Effector memory CD4-positive, alpha-beta T cell (primary cell): ENCODE data around the gene KLHDC8A.

Experiments
- DNase-seq, 3 donors: peaks; one replicate each; pipeline ENCODE4 v3.0.0-alpha.2; 2020
- H3K27ac ChIP-seq: 2 replicates; pipeline ENCODE4 v1.7.0; 2013; ENCODE audit warnings: mild to moderate bottlenecking, low read length, moderate library complexity; ENCODE audit not compliant: insufficient read depth, poor library complexity, severe bottlenecking
- H3K27me3 ChIP-seq: replicated peaks from 2 replicates; pipeline ENCODE4 v1.7.0; 2013; ENCODE audit warnings: mild to moderate bottlenecking, low read length; ENCODE audit not compliant: insufficient read depth, control insufficient read depth, poor library complexity, severe bottlenecking
- H3K36me3 ChIP-seq: 2 replicates; pipeline ENCODE4 v1.7.0; 2013; ENCODE audit warnings: mild to moderate bottlenecking, low read length, moderate library complexity; ENCODE audit not compliant: control insufficient read depth, insufficient read depth
- H3K4me1 ChIP-seq: 2 replicates; pipeline ENCODE4 v1.7.0; 2013; ENCODE audit warnings: low read length, mild to moderate bottlenecking; ENCODE audit not compliant: control insufficient read depth, insufficient read depth, poor library complexity, severe bottlenecking
- H3K4me3 ChIP-seq: 2 replicates; pipeline ENCODE4 v1.7.0; 2013; ENCODE audit warnings: low read length, low read depth, mild to moderate bottlenecking; ENCODE audit not compliant: insufficient read depth, poor library complexity, severe bottlenecking
- H3K9me3 ChIP-seq: 2 replicates; pipeline ENCODE4 v1.7.0; 2013; ENCODE audit warnings: mild to moderate bottlenecking, low read length, moderate library complexity; ENCODE audit not compliant: control insufficient read depth

KLHDC8A gene

DNA sequence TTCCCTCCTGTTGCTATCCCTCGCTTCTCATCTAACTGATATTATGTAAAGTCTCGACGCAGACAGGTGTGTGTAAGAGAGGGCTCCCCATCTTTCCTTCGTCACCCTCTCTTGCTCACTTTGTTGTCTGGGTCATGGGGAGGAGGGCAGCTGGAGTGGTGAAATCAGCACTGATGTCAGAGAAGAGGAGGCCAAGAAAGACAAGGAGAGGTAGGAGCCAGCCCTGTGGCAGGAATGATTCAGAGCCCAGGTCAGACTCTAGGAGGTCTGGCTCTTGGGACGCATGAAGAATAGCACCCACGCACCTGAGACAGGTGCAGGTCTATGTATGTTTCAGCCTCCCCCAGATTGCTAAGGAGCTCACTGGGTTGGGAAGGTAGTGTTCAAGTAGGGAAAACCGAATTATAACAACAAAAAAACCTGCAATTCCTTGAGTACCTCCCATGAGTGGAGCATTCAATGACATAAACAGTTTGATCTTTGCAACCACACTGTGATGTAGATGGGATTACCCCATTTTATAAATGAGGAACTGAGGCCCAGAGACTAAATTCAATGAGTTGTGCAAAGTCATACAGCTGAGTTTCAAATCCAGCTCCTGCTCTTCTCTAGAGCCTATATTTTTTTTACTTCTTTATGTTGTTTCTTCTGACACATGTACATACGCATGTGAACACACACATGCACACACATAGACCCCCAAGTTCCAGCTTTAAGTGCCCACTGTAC, 45.6 kb downstream of the KLHDC8A start:
- Histone ChIP-seq H3K27me3 (no peaks in the 10 kb centered on the region), H3K27ac (no peak overlapping the region), H3K36me3 (peaks cover 60% of the 10 kb centered on the region), H3K4me1 (peaks cover 30% of the 10 kb centered on the region), H3K4me3 (no peak overlapping the region), H3K9me3 (no peaks in the 10 kb centered on the region)
- DNase-seq, result no peak

- Histone ChIP-seq H3K4me1 (peaks cover 16% of the 10 kb centered on the region), H3K36me3 (peaks cover 73% of the 10 kb centered on the region)
- DNase-seq, result no peak
Measured at GRCh38 chr1:205309741-205310140, 47.0 kb downstream of the KLHDC8A start.

GRCh38 chr1:205306929-205307566, 49.7 kb downstream of the KLHDC8A start:
- Histone ChIP-seq H3K36me3 (peaks cover 95% of the 10 kb centered on the region), H3K27ac (no peak overlapping the region)

More at GRCh38 chr1:205309741-205310140, 47.0 kb downstream of the KLHDC8A start:
- H3K27ac ChIP-seq, result no peak overlapping the region
- H3K4me3 ChIP-seq, result no peak overlapping the region
- H3K27me3 ChIP-seq, result no peaks in the 10 kb centered on the region
- no peaks in the 10 kb centered on the region for H3K9me3 ChIP-seq

DNA sequence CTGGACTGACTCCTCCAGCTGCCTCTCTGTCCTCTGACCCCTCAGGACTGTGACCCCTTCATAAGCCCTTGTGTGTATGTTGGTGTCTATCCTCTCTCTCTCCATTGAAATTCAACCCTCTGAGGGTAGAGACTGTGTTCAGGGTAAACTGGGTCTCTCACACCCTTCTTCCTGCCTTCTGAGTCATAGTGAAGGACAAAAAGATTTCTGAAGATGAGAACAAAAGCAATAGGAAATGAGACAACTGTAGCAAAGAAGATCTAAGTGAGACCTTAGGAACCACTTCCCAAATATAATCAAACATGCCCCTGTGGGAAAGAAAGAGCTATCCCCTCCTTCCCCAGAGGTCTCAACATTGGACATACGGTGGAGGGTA, 52.0 kb downstream of the KLHDC8A start:
- Histone ChIP-seq H3K36me3 (peaks cover 79% of the 10 kb centered on the region), H3K9me3 (no peaks in the 10 kb centered on the region), H3K27ac (no peak overlapping the region), H3K4me3 (no peak overlapping the region), H3K27me3 (no peaks in the 10 kb centered on the region), H3K4me1 (no peaks in the 10 kb centered on the region)
- DNase-seq, result no peak

More at GRCh38 chr1:205306929-205307566, 49.7 kb downstream of the KLHDC8A start:
- Histone ChIP-seq H3K9me3 (no peaks in the 10 kb centered on the region), H3K4me3 (no peak overlapping the region), H3K4me1 (no peaks in the 10 kb centered on the region), H3K27me3 (no peaks in the 10 kb centered on the region)
- DNase-seq, result no peak

DNA sequence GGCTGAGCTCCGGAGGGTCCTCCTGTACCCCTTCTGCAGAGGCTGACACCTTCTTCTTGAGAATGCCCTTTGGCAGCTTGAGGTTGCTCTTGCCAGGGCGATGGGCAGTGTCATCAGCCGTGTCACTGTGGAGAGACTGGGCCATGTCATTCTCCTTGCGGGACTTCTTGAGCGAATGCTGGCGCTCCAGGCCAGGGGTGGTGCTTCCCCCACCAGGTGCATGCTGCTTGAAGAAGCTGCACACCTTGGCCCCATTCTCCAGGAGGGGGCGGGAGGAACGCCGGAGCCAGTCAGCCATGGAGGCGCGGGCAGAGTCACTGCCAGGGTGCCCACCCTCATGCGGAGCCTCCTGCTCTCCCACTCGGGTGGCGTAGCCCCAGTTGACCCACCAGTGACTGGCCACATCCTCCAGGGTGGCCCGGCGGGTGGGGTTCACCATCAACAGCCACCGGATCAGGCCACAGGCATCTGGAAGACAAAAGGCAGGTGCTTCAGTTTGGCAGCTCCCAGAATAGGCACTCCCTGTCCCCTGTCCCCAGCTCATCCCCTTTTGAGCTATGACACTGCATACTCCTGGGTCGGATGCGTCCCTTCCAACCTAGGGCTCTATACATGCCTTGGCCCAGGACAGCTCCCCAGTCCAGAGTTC, 52.6 kb downstream of the KLHDC8A start:
- Histone ChIP-seq H3K36me3 (peaks cover 74% of the 10 kb centered on the region), H3K27me3 (no peaks in the 10 kb centered on the region), H3K4me1 (no peaks in the 10 kb centered on the region), H3K4me3 (no peak overlapping the region), H3K9me3 (no peaks in the 10 kb centered on the region), H3K27ac (no peak overlapping the region)
- DNase-seq, result no peak

DNA sequence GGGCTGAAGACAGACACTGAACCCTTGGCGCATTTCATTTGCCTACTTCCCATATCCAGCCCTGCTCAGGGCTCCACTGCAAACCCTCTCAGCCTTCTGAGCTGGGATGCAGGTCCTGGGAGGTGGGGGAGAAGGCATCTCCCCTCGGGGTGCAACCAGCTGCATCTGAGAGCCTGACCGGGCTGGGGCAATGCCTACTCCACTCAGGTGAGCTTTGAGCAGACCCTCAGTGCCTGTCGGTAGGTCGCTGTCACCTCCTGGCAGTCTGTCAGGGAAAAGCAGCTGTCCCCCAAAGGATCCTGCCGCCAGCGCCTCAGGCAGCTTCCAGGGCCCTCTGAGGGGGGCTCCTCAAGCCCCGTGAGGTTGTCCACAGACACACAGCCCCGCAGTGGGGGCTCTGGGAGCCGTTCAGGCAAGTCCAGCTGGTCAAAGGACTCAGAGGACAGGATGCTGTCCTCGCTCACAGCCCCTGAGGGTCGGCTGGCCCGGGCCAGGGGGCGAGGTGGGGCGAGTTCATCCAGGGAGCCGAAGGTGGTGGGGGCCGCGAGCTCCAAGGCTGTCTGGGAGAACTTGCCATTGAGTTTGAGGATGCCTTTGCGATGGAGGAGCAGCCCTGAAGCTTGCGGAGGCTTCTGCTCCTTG, 53.4 kb downstream of the KLHDC8A start:
- DNase-seq, result no peak
- H3K27me3 ChIP-seq, result no peaks in the 10 kb centered on the region
- H3K4me1 ChIP-seq, result no peaks in the 10 kb centered on the region
- no peak overlapping the region for H3K27ac ChIP-seq
- no peaks in the 10 kb centered on the region for H3K9me3 ChIP-seq
- no peak overlapping the region for H3K4me3 ChIP-seq
- peaks cover 66% of the 10 kb centered on the region for H3K36me3 ChIP-seq

DNA sequence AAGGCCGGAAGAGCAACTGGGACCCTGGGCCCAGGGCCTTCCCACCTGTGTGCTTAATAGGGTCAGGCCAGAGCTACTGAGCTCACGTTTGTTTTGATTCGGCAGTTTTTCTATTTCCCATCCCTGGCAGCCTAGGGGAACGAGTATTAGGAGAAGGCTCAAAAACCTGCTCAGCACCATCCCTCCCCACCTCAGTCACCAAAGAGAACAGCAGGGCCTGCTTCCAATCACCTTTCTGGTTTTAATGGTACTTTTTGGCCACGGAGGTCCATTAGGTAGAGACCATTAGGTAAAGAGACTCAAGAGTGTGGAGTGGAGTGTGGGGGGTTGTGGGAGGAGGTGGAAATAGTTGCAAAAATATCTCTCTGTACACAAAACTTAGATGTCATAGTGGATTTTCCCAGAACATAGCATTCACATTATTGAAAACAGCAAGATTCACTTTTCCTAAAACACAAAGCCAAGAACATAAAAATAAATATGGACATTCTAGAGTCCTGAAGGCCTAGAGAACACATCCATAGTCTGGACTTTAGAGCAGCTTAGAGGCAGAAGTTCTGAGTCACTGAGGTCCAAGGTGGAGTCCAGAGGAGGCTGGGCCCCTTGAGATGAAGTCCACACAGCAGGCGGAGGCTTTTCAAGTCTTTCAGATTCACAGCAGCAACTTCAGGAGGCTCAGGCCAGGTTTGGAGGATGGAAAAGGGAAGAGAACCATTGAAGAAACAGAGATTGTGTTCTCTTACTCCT, 54.7 kb downstream of the KLHDC8A start:
- Histone ChIP-seq H3K9me3 (no peaks in the 10 kb centered on the region), H3K36me3 (peaks cover 53% of the 10 kb centered on the region), H3K4me3 (no peak overlapping the region), H3K4me1 (no peaks in the 10 kb centered on the region), H3K27me3 (no peaks in the 10 kb centered on the region), H3K27ac (no peak overlapping the region)
- no peak for DNase-seq

- Histone ChIP-seq H3K4me3 (no peak overlapping the region), H3K36me3 (peaks cover 46% of the 10 kb centered on the region), H3K27ac (no peak overlapping the region), H3K9me3 (no peaks in the 10 kb centered on the region), H3K4me1 (no peaks in the 10 kb centered on the region), H3K27me3 (no peaks in the 10 kb centered on the region)
- no peak for DNase-seq
Measured at GRCh38 chr1:205301205-205301821, 55.4 kb downstream of the KLHDC8A start.

DNA sequence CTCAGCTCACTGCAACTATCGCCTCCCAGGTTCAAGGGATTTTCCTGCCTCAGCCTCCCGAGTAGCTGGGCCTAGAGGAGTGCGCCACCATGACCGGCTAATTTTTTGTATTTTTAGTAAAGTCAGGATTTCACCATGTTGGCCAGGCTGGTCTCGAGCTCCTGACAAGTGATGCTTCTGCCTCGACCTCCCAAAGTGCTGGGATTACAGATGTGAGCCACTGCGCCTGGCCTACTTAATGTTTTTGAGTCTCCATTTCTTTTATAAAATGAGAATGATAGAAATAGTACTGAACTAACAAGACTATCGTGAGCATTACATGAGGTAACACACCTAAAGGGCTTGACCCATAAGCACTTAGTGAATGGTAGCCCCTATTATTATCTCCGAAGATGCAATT, 56.6 kb downstream of the KLHDC8A start:
- Histone ChIP-seq H3K4me1 (no peaks in the 10 kb centered on the region), H3K9me3 (no peaks in the 10 kb centered on the region), H3K36me3 (peaks cover 35% of the 10 kb centered on the region), H3K27ac (no peak overlapping the region), H3K4me3 (no peak overlapping the region), H3K27me3 (no peaks in the 10 kb centered on the region)
- no peak for DNase-seq
